Neural crest cell (in vitro differentiated cells): ENCODE measurements around the gene METAP1. TPM values are rescaled to one million over a fixed set of nuclear protein-coding genes. Genes with fewer than 3 reads are reported as not detected.
"Not testable (repeated sequence)": the region's sequence is repeated elsewhere in the genome, so short reads cannot be mapped to it uniquely, and the experiment has no call there.

Experiments used
- DNase-seq: peaks from one replicate; pipeline ENCODE4 v3.0.0; 2021; ENCODE audit warnings: low read depth, mixed read lengths, low spot score
- H3K27ac Mint-ChIP-seq: one replicate; pipeline ENCODE4 v1.8.0; 2021; ENCODE audit warnings: mild to moderate bottlenecking, mixed read lengths; ENCODE audit not compliant: unreplicated experiment
- H3K27me3 Mint-ChIP-seq: 2 replicates; pipeline ENCODE4 v1.8.0; 2021; ENCODE audit warnings: low read depth, mild to moderate bottlenecking, mixed read lengths
- H3K36me3 Mint-ChIP-seq: 2 replicates; pipeline ENCODE4 v1.8.0; 2021; ENCODE audit warnings: low read depth, mild to moderate bottlenecking, mixed read lengths
- H3K4me1 Mint-ChIP-seq: 2 replicates; pipeline ENCODE4 v1.8.0; 2021; ENCODE audit warnings: mixed read lengths
- H3K4me3 Mint-ChIP-seq: one replicate; pipeline ENCODE4 v1.8.0; 2021; ENCODE audit warnings: mild to moderate bottlenecking, mixed read lengths
- H3K9me3 Mint-ChIP-seq: 2 replicates; pipeline ENCODE4 v1.8.0; 2021; ENCODE audit warnings: mixed read lengths
- CTCF ChIP-seq: fragments of 200-600 bp; sonication (generic); conservative IDR thresholded peaks from 2 replicates; pipeline ENCODE4 v1.5.0; 2021; ENCODE audit warnings: antibody characterized with exemption, mild to moderate bottlenecking
- total RNA-seq: library from RNA; stranded (reverse); gene quantifications from 2 replicates; pipeline ENCODE4 v1.2.1, GENCODE V29; 2021

The METAP1 gene
- total RNA-seq, 1 donor from 2014 or later: 52.1 TPM

- H3K27ac Mint-ChIP-seq: peak within 1 kb of the TSS; percentile 99
- H3K4me1 Mint-ChIP-seq: peaks cover 56% of the 10 kb centered on the region
- H3K27me3 Mint-ChIP-seq: no peaks in the 10 kb centered on the region
Observed at GRCh38 chr4:99088481-99089365, 93.2 kb downstream of the METAP1 start, which contains the start of gene ADH5. TSS of gene ADH5 (minus strand) at chr4:99088788. CDS start at chr4:99088700, 88 bp downstream.

GRCh38 chr4:99090481-99091215, 95.1 kb downstream of the METAP1 start:
- H3K4me3 Mint-ChIP-seq: peak overlapping the region; percentile 92
- TF ChIP-seq CTCF: no peak
- H3K27me3 Mint-ChIP-seq: no peaks in the 10 kb centered on the region
- no peak for DNase-seq
- no peaks in the 10 kb centered on the region for H3K9me3 Mint-ChIP-seq
- H3K4me1 Mint-ChIP-seq: peaks cover 44% of the 10 kb centered on the region
- H3K27ac Mint-ChIP-seq: peak overlapping the region; percentile 86
- peaks cover 3% of the 10 kb centered on the region for H3K36me3 Mint-ChIP-seq

More at GRCh38 chr4:99088481-99089365, 93.2 kb downstream of the METAP1 start, which contains the start of gene ADH5:
- peak; percentile 78 for DNase-seq
- Mint-ChIP-seq H3K4me3 (peak within 1 kb of the TSS; percentile 92), H3K36me3 (peaks cover 5% of the 10 kb centered on the region), H3K9me3 (no peaks in the 10 kb centered on the region)
- no peak for TF ChIP-seq CTCF

- Mint-ChIP-seq H3K4me1 (peaks cover 43% of the 10 kb centered on the region), H3K27ac (peak overlapping the region; percentile 85), H3K9me3 (no peaks in the 10 kb centered on the region), H3K36me3 (peaks cover 3% of the 10 kb centered on the region), H3K4me3 (peak overlapping the region; percentile 92), H3K27me3 (no peaks in the 10 kb centered on the region)
- DNase-seq: no peak
- TF ChIP-seq CTCF: no peak
Observed at GRCh38 chr4:99091216-99091575, 95.7 kb downstream of the METAP1 start.

- not testable (repeated sequence) for DNase-seq, H3K36me3 Mint-ChIP-seq, H3K9me3 Mint-ChIP-seq, H3K27ac Mint-ChIP-seq, H3K27me3 Mint-ChIP-seq
- Mint-ChIP-seq H3K4me3 (peak overlapping the region; percentile 92), H3K4me1 (peaks cover 39% of the 10 kb centered on the region)
Observed at GRCh38 chr4:99091841-99092240, 96.3 kb downstream of the METAP1 start.

GRCh38 chr4:99099311-99099710, 103.8 kb downstream of the METAP1 start:
- Mint-ChIP-seq H3K4me1 (peaks cover 5% of the 10 kb centered on the region), H3K36me3 (peaks cover 18% of the 10 kb centered on the region), H3K27me3 (no peaks in the 10 kb centered on the region), H3K27ac (no peak overlapping the region), H3K9me3 (peaks cover 2% of the 10 kb centered on the region), H3K4me3 (no peak overlapping the region)
- DNase-seq: no peak
- no peak for TF ChIP-seq CTCF

GRCh38 chr4:99099814-99100213, 104.3 kb downstream of the METAP1 start:
- not testable (repeated sequence) for H3K27me3 Mint-ChIP-seq, H3K4me3 Mint-ChIP-seq, H3K27ac Mint-ChIP-seq, H3K4me1 Mint-ChIP-seq, DNase-seq, H3K9me3 Mint-ChIP-seq
- H3K36me3 Mint-ChIP-seq: peaks cover 18% of the 10 kb centered on the region
